Endodermal cell (in vitro differentiated cells): ENCODE data around the gene CACNA1F. TPM values are rescaled to one million over a fixed set of nuclear protein-coding genes. Genes with fewer than 3 reads are reported as not detected.

Source experiments
- DNase-seq: peaks from one replicate; pipeline ENCODE4 v3.0.0-alpha.2; 2017
- H3K27ac ChIP-seq: 2 replicates; pipeline ENCODE4 v1.5.1; 2013; ENCODE audit warnings: mild to moderate bottlenecking, low read depth, low read length, moderate library complexity
- H3K27me3 ChIP-seq: 2 replicates; pipeline ENCODE4 v1.6.1; 2013; ENCODE audit warnings: mild to moderate bottlenecking, low read length, moderate library complexity; ENCODE audit not compliant: insufficient read depth, control insufficient read depth, poor library complexity, severe bottlenecking
- H3K36me3 ChIP-seq: 2 replicates; pipeline ENCODE4 v1.7.0; 2013; ENCODE audit warnings: mild to moderate bottlenecking, low read length, moderate library complexity; ENCODE audit not compliant: control insufficient read depth, insufficient read depth
- H3K4me1 ChIP-seq: one replicate; pipeline ENCODE4 v1.7.0; 2013; ENCODE audit warnings: low read length; ENCODE audit not compliant: control insufficient read depth, insufficient read depth
- H3K4me3 ChIP-seq: 2 replicates; pipeline ENCODE4 v1.5.1; 2013; ENCODE audit warnings: mild to moderate bottlenecking, low read length, moderate library complexity
- H3K9ac ChIP-seq: 2 replicates; pipeline ENCODE4 v1.6.1; 2013; ENCODE audit warnings: mild to moderate bottlenecking, low read length, moderate library complexity; ENCODE audit not compliant: poor library complexity, severe bottlenecking; ENCODE audit errors: extremely low read depth
- H3K9me3 ChIP-seq: 2 replicates; pipeline ENCODE4 v1.6.1; 2013; ENCODE audit warnings: mild to moderate bottlenecking, low read length, moderate library complexity; ENCODE audit not compliant: control insufficient read depth
- H3K27ac Mint-ChIP-seq: 2 replicates; pipeline ENCODE4 v1.8.0; 2020; ENCODE audit warnings: mixed read lengths
- H3K27me3 Mint-ChIP-seq: 2 replicates; pipeline ENCODE4 v1.8.0; 2021; ENCODE audit warnings: mild to moderate bottlenecking, mixed read lengths; ENCODE audit not compliant: insufficient read depth
- H3K36me3 Mint-ChIP-seq: 2 replicates; pipeline ENCODE4 v1.8.0; 2020; ENCODE audit warnings: low read depth, mixed read lengths
- H3K4me1 Mint-ChIP-seq: 2 replicates; pipeline ENCODE4 v1.8.0; 2020; ENCODE audit warnings: mixed read lengths
- H3K4me3 Mint-ChIP-seq: 2 replicates; pipeline ENCODE4 v1.8.0; 2020; ENCODE audit warnings: mild to moderate bottlenecking, moderate library complexity, mixed read lengths
- H3K9me3 Mint-ChIP-seq: 2 replicates; pipeline ENCODE4 v1.8.0; 2020; ENCODE audit warnings: mild to moderate bottlenecking, mixed read lengths
- WGBS, 2 experiments: methylation state at CpG; one replicate each; pipeline versions ENCODE4 v1.1.5 to v1.1.7; 2013; ENCODE audit warnings: missing lambda C conversion rate in 2 of 2, mixed read lengths in 1 of 2; ENCODE audit not compliant: insufficient coverage in 1 of 2, insufficient read length in 1 of 2; 5-methylcytosine and 5-hydroxymethylcytosine counted together
- total RNA-seq, 2 donors: library from RNA; stranded (reverse); fragmentation: NEBNext Ultra II Directional in 1 of 2; extraction: Animal tissue kit (Norgen Biotek cat#: 25700) in 1 of 2; gene quantifications; 2 replicates in 1 of 2; 3 replicates in 1 of 2; pipeline ENCODE4 v1.2.1, GENCODE V29; 2021
- TF ChIP-seq, protein P1 (sequence below): fragments of 200-600 bp; sonication (generic); conservative IDR thresholded peaks from 2 replicates; pipeline ENCODE4 v1.5.0; 2021; ENCODE audit warnings: antibody characterized with exemption, mild to moderate bottlenecking

CACNA1F gene
- total RNA-seq, 2 donors from 2014 or later: 0.42 to 0.70 TPM

DNA sequence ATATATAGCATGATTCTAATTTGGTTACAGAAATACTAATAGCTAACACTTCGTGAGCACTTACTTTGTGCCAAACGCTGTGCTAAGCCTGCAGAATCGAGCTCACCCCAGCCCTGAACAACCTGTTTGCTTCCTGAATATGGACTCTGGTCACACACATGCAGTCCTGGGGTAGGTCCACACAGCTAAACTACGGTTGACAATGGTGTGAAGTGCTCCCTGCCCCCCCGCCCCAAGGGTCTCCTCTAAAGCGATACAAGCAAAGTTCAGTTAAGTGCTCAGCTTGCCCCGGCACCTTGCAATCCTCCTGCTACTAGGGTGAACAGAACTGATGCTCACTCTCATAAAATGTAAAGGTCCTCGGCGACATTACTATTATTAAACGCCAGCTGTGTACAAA lies 30.5 kb upstream of the CACNA1F start:
- H3K4me1 Mint-ChIP-seq: peaks cover 9% of the 10 kb centered on the region
- H3K27ac ChIP-seq: no peak overlapping the region
- 89 to 90% methylated on average over 7 to 10 of the region's 10 CpGs for WGBS, 2 experiments
- H3K36me3 Mint-ChIP-seq: no peaks in the 10 kb centered on the region
- H3K4me1 ChIP-seq: no peaks in the 10 kb centered on the region
- no peaks in the 10 kb centered on the region for H3K9me3 ChIP-seq
- peaks cover 88% of the 10 kb centered on the region for H3K9me3 Mint-ChIP-seq
- no peak overlapping the region for H3K4me3 Mint-ChIP-seq
- no peaks in the 10 kb centered on the region for H3K36me3 ChIP-seq
- no peak overlapping the region for H3K9ac ChIP-seq
- H3K27me3 Mint-ChIP-seq: peaks cover 2% of the 10 kb centered on the region
- TF ChIP-seq, protein P1, sequence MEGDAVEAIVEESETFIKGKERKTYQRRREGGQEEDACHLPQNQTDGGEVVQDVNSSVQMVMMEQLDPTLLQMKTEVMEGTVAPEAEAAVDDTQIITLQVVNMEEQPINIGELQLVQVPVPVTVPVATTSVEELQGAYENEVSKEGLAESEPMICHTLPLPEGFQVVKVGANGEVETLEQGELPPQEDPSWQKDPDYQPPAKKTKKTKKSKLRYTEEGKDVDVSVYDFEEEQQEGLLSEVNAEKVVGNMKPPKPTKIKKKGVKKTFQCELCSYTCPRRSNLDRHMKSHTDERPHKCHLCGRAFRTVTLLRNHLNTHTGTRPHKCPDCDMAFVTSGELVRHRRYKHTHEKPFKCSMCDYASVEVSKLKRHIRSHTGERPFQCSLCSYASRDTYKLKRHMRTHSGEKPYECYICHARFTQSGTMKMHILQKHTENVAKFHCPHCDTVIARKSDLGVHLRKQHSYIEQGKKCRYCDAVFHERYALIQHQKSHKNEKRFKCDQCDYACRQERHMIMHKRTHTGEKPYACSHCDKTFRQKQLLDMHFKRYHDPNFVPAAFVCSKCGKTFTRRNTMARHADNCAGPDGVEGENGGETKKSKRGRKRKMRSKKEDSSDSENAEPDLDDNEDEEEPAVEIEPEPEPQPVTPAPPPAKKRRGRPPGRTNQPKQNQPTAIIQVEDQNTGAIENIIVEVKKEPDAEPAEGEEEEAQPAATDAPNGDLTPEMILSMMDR: no peak
- no peak overlapping the region for H3K27ac Mint-ChIP-seq
- no peaks in the 10 kb centered on the region for H3K27me3 ChIP-seq
- DNase-seq: no peak
- no peak overlapping the region for H3K4me3 ChIP-seq

- WGBS, 2 experiments: no CpG with 5 or more reads among the region's 1 CpG
- TF ChIP-seq, protein P1: no peak
- no peaks in the 10 kb centered on the region for H3K36me3 ChIP-seq
- Mint-ChIP-seq H3K9me3 (peaks cover 85% of the 10 kb centered on the region), H3K27me3 (peaks cover 2% of the 10 kb centered on the region), H3K36me3 (no peaks in the 10 kb centered on the region), H3K4me3 (no peak overlapping the region), H3K27ac (no peak overlapping the region), H3K4me1 (peaks cover 6% of the 10 kb centered on the region)
- no peak overlapping the region for H3K9ac ChIP-seq
- no peak overlapping the region for H3K4me3 ChIP-seq
- no peak overlapping the region for H3K27ac ChIP-seq
- no peaks in the 10 kb centered on the region for H3K4me1 ChIP-seq
- no peaks in the 10 kb centered on the region for H3K27me3 ChIP-seq
- no peaks in the 10 kb centered on the region for H3K9me3 ChIP-seq
- no peak for DNase-seq
Observed at GRCh38 chrX:49262603-49263002, 29.5 kb upstream of the CACNA1F start.

GRCh38 chrX:49260221-49260985 lies 27.3 kb upstream of the CACNA1F start:
- Histone ChIP-seq H3K9ac (no peak overlapping the region), H3K27ac (no peak overlapping the region), H3K9me3 (no peaks in the 10 kb centered on the region), H3K4me3 (no peak overlapping the region), H3K4me1 (no peaks in the 10 kb centered on the region), H3K36me3 (no peaks in the 10 kb centered on the region), H3K27me3 (no peaks in the 10 kb centered on the region)
- peaks cover 6% of the 10 kb centered on the region for H3K4me1 Mint-ChIP-seq
- no peak overlapping the region for H3K27ac Mint-ChIP-seq
- H3K4me3 Mint-ChIP-seq: no peak overlapping the region
- no peak for DNase-seq
- peaks cover 77% of the 10 kb centered on the region for H3K9me3 Mint-ChIP-seq
- H3K36me3 Mint-ChIP-seq: no peaks in the 10 kb centered on the region
- TF ChIP-seq, protein P1: no peak
- WGBS, 2 experiments: 98 to 100% methylated on average over 2 to 17 of the region's 17 CpGs
- H3K27me3 Mint-ChIP-seq: peaks cover 2% of the 10 kb centered on the region
